HepG2 (cell line): ENCODE results near the gene WWC2. TPM values are rescaled to one million over a fixed set of nuclear protein-coding genes. Genes with fewer than 3 reads are reported as not detected.

Source experiments
- ARNTL ChIP-seq: sonication (generic); formaldehyde crosslinking; IDR thresholded peaks from 2 replicates; pipeline ENCODE4 v1.4.0; 2020; ENCODE audit warnings: mild to moderate bottlenecking, missing genetic modification reagents
- CCAR2 ChIP-seq: fragments of 200-400 bp; formaldehyde crosslinking; optimal IDR thresholded peaks from 2 replicates; pipeline ENCODE3; 2018; ENCODE audit warnings: low read depth, mild to moderate bottlenecking, low read length, moderate library complexity
- DNMT3B ChIP-seq: conservative IDR thresholded peaks from 2 replicates; pipeline ENCODE4 v1.6.1; 2016; ENCODE audit warnings: missing biosample characterization, control low read depth
- FOXO1 ChIP-seq: sonication (generic); formaldehyde crosslinking; IDR thresholded peaks from 2 replicates; pipeline ENCODE4 v1.4.0; 2020; ENCODE audit warnings: missing genetic modification reagents
- GPN1 ChIP-seq: sonication (generic); formaldehyde crosslinking; IDR thresholded peaks from 2 replicates; pipeline ENCODE4 v1.5.1; 2020; ENCODE audit warnings: missing genetic modification reagents, borderline replicate concordance
- MNT ChIP-seq: fragments of 450-650 bp; IDR thresholded peaks from 2 replicates; pipeline ENCODE4 v1.6.1; 2016
- MXD1 ChIP-seq: sonication (generic); formaldehyde crosslinking; IDR thresholded peaks from 2 replicates; pipeline ENCODE4 v1.4.0; 2020; ENCODE audit warnings: mild to moderate bottlenecking, missing genetic modification reagents
- NR2F6 ChIP-seq, 2 experiments: IDR thresholded peaks; 2 replicates each; pipeline ENCODE4 v1.6.1; 2016; ENCODE audit warnings: antibody characterized with exemption in 1 of 2, mild to moderate bottlenecking in 1 of 2
- SIN3A ChIP-seq: IDR thresholded peaks from 2 replicates; pipeline ENCODE4 v1.6.1; 2011; ENCODE audit warnings: low read depth, mild to moderate bottlenecking, control low read depth, low read length, borderline replicate concordance
- SIX1 ChIP-seq: sonication (generic); formaldehyde crosslinking; IDR thresholded peaks from 2 replicates; pipeline ENCODE4 v1.4.0; 2020; ENCODE audit warnings: missing genetic modification reagents, borderline replicate concordance
- TARDBP ChIP-seq: sonication (generic); formaldehyde crosslinking; IDR thresholded peaks from 2 replicates; pipeline ENCODE4 v1.8.0; 2022; ENCODE audit warnings: mild to moderate bottlenecking, missing genetic modification reagents
- TCF7 ChIP-seq: sonication (generic); IDR thresholded peaks from 2 replicates; pipeline ENCODE4 v1.6.1; 2016; ENCODE audit warnings: antibody characterized with exemption, low read depth
- THAP11 ChIP-seq: IDR thresholded peaks from 2 replicates; pipeline ENCODE4 v1.6.1; 2016; ENCODE audit warnings: missing biosample characterization, missing genetic modification reagents
- ZBTB7B ChIP-seq: sonication (generic); formaldehyde crosslinking; IDR thresholded peaks from 2 replicates; pipeline ENCODE4 v1.4.0; 2020; ENCODE audit warnings: missing genetic modification reagents
- ZFP90 ChIP-seq: sonication (generic); formaldehyde crosslinking; IDR thresholded peaks from 2 replicates; pipeline ENCODE4 v1.8.0; 2022; ENCODE audit warnings: missing genetic modification reagents, mild to moderate bottlenecking, inconsistent platforms, borderline replicate concordance
- ZNF12 ChIP-seq: sonication (generic); formaldehyde crosslinking; IDR thresholded peaks from 2 replicates; pipeline ENCODE4 v1.5.0; 2020; ENCODE audit warnings: missing genetic modification reagents
- ZNF232 ChIP-seq: sonication (generic); formaldehyde crosslinking; IDR thresholded peaks from 2 replicates; pipeline ENCODE4 v1.4.0; 2020; ENCODE audit warnings: missing genetic modification reagents, borderline replicate concordance
- ZNF260 ChIP-seq: sonication (generic); formaldehyde crosslinking; IDR thresholded peaks from 2 replicates; pipeline ENCODE4 v1.4.0; 2020; ENCODE audit warnings: missing genetic modification reagents, low read depth, mild to moderate bottlenecking, borderline replicate concordance
- ZNF503 ChIP-seq: sonication (generic); formaldehyde crosslinking; IDR thresholded peaks from 2 replicates; pipeline ENCODE4 v1.4.0; 2020; ENCODE audit warnings: missing genetic modification reagents
- ZNF781 ChIP-seq: sonication (generic); formaldehyde crosslinking; IDR thresholded peaks from 2 replicates; pipeline ENCODE4 v1.5.1; 2020; ENCODE audit warnings: borderline replicate concordance, mild to moderate bottlenecking, missing genetic modification reagents; ENCODE audit errors: not compliant biosample characterization
- polyA plus RNA-seq, 8 experiments: library from polyadenylated mRNA; depleted of rRNA in 3 of 8; stranded (reverse) in 7 of 8; unstranded in 1 of 8; fragments of >200 nt; fragmentation: Illumina TruSeq in 4 of 8; extraction: Trizol in 4 of 8; gene quantifications; 2 replicates each; pipeline versions ENCODE4 v1.2.1 to v1.2.3, GENCODE V29; 2011 to 2016; ENCODE audit warnings: low read depth in 4 of 8, missing spikeins in 1 of 8, mixed read lengths in 1 of 8; ENCODE audit not compliant: insufficient read depth in 1 of 8
- total RNA-seq, 5 experiments: library from RNA; depleted of rRNA; stranded (reverse); fragments of >200 nt; fragmentation: Illumina TruSeq; extraction: Trizol; gene quantifications; 2 replicates each; pipeline ENCODE4 v1.2.3, GENCODE V29; 2016; ENCODE audit warnings: low read depth in 1 of 5
- TF ChIP-seq, protein P1 (sequence below): sonication (generic); formaldehyde crosslinking; conservative IDR thresholded peaks from 2 replicates; pipeline ENCODE4 v1.8.1; 2023; ENCODE audit warnings: missing genetic modification reagents
- TF ChIP-seq, protein P2 (sequence below): sonication (generic); formaldehyde crosslinking; IDR thresholded peaks from 2 replicates; pipeline ENCODE4 v1.5.0; 2020; ENCODE audit warnings: missing genetic modification reagents
- TF ChIP-seq, protein P3 (sequence below): sonication (generic); formaldehyde crosslinking; IDR thresholded peaks from 2 replicates; pipeline ENCODE4 v1.8.0; 2022; ENCODE audit warnings: mild to moderate bottlenecking, missing genetic modification reagents; ENCODE audit not compliant: insufficient replicate concordance

The WWC2 gene
- total and polyA plus RNA-seq, 2 of the 13 experiments (the other 11 are each of a cell fraction or from before 2014, with no cell fraction given), result 40.0 to 50.1 TPM

GRCh38 chr4:183100827-183101226 is 1.8 kb downstream of the WWC2 start (continued):
- no peak for TF ChIP-seq ZFP90 (CRISPR knock-in tag)
- TF ChIP-seq, protein P1, sequence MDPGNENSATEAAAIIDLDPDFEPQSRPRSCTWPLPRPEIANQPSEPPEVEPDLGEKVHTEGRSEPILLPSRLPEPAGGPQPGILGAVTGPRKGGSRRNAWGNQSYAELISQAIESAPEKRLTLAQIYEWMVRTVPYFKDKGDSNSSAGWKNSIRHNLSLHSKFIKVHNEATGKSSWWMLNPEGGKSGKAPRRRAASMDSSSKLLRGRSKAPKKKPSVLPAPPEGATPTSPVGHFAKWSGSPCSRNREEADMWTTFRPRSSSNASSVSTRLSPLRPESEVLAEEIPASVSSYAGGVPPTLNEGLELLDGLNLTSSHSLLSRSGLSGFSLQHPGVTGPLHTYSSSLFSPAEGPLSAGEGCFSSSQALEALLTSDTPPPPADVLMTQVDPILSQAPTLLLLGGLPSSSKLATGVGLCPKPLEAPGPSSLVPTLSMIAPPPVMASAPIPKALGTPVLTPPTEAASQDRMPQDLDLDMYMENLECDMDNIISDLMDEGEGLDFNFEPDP (CRISPR knock-in tag), result no peak
- peak; percentile 38; the same call in 1 of the 2 replicates for TF ChIP-seq SIX1 (CRISPR knock-in tag)
- TF ChIP-seq CCAR2, result no peak
- peak; percentile 56; the same call in 1 of the 2 replicates for TF ChIP-seq SIN3A
- no peak for TF ChIP-seq GPN1
- peak; percentile 76 for TF ChIP-seq ZNF503 (CRISPR knock-in tag)
- no peak for TF ChIP-seq ZNF781 (CRISPR knock-in tag)
- TF ChIP-seq ZNF260 (CRISPR knock-in tag), result no peak
- no peak for TF ChIP-seq ARNTL (CRISPR knock-in tag)
- TF ChIP-seq MNT, result peak; percentile 37
- TF ChIP-seq DNMT3B (CRISPR knock-in tag), result no peak
- TF ChIP-seq ZNF12 (CRISPR knock-in tag), result no peak
- no peak for TF ChIP-seq MXD1
- TF ChIP-seq ZNF232 (CRISPR knock-in tag), result 0 out of 2 replicates have a peak, but pooled peaks have one; percentile 29
- TF ChIP-seq ZBTB7B (CRISPR knock-in tag), result 0 out of 2 replicates have a peak, but pooled peaks have one; percentile 38
- no peak for TF ChIP-seq NR2F6 (IDR thresholded peaks at IDR 0.05)
- TF ChIP-seq NR2F6 (CRISPR knock-in tag; IDR thresholded peaks at IDR 0.05), result peak; percentile 27; the same call in 1 of the 2 replicates
- peak; percentile 36; the same call in 1 of the 2 replicates for TF ChIP-seq THAP11 (CRISPR knock-in tag)
- TF ChIP-seq, protein P2, sequence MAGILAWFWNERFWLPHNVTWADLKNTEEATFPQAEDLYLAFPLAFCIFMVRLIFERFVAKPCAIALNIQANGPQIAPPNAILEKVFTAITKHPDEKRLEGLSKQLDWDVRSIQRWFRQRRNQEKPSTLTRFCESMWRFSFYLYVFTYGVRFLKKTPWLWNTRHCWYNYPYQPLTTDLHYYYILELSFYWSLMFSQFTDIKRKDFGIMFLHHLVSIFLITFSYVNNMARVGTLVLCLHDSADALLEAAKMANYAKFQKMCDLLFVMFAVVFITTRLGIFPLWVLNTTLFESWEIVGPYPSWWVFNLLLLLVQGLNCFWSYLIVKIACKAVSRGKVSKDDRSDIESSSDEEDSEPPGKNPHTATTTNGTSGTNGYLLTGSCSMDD, result no peak
- TF ChIP-seq FOXO1, result peak; percentile 62; the same call in 1 of the 2 replicates
- TF ChIP-seq TARDBP, result peak; percentile 52; the same call in 1 of the 2 replicates
- TF ChIP-seq TCF7, result peak; percentile 64
- TF ChIP-seq, protein P3, sequence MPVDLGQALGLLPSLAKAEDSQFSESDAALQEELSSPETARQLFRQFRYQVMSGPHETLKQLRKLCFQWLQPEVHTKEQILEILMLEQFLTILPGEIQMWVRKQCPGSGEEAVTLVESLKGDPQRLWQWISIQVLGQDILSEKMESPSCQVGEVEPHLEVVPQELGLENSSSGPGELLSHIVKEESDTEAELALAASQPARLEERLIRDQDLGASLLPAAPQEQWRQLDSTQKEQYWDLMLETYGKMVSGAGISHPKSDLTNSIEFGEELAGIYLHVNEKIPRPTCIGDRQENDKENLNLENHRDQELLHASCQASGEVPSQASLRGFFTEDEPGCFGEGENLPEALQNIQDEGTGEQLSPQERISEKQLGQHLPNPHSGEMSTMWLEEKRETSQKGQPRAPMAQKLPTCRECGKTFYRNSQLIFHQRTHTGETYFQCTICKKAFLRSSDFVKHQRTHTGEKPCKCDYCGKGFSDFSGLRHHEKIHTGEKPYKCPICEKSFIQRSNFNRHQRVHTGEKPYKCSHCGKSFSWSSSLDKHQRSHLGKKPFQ (CRISPR knock-in tag), result no peak
